Measurements from ENCODE around the gene KMT2E.
A peak's percentile ranks its signal among the peaks of the same experiment; 100 is the strongest.
"Not testable (repeated sequence)": the region's sequence is repeated elsewhere in the genome, so short reads cannot be mapped to it uniquely, and the experiment has no call there.

KMT2E gene, protein sequence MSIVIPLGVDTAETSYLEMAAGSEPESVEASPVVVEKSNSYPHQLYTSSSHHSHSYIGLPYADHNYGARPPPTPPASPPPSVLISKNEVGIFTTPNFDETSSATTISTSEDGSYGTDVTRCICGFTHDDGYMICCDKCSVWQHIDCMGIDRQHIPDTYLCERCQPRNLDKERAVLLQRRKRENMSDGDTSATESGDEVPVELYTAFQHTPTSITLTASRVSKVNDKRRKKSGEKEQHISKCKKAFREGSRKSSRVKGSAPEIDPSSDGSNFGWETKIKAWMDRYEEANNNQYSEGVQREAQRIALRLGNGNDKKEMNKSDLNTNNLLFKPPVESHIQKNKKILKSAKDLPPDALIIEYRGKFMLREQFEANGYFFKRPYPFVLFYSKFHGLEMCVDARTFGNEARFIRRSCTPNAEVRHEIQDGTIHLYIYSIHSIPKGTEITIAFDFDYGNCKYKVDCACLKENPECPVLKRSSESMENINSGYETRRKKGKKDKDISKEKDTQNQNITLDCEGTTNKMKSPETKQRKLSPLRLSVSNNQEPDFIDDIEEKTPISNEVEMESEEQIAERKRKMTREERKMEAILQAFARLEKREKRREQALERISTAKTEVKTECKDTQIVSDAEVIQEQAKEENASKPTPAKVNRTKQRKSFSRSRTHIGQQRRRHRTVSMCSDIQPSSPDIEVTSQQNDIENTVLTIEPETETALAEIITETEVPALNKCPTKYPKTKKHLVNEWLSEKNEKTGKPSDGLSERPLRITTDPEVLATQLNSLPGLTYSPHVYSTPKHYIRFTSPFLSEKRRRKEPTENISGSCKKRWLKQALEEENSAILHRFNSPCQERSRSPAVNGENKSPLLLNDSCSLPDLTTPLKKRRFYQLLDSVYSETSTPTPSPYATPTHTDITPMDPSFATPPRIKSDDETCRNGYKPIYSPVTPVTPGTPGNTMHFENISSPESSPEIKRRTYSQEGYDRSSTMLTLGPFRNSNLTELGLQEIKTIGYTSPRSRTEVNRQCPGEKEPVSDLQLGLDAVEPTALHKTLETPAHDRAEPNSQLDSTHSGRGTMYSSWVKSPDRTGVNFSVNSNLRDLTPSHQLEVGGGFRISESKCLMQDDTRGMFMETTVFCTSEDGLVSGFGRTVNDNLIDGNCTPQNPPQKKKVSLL (N-terminal part only)

DNA sequence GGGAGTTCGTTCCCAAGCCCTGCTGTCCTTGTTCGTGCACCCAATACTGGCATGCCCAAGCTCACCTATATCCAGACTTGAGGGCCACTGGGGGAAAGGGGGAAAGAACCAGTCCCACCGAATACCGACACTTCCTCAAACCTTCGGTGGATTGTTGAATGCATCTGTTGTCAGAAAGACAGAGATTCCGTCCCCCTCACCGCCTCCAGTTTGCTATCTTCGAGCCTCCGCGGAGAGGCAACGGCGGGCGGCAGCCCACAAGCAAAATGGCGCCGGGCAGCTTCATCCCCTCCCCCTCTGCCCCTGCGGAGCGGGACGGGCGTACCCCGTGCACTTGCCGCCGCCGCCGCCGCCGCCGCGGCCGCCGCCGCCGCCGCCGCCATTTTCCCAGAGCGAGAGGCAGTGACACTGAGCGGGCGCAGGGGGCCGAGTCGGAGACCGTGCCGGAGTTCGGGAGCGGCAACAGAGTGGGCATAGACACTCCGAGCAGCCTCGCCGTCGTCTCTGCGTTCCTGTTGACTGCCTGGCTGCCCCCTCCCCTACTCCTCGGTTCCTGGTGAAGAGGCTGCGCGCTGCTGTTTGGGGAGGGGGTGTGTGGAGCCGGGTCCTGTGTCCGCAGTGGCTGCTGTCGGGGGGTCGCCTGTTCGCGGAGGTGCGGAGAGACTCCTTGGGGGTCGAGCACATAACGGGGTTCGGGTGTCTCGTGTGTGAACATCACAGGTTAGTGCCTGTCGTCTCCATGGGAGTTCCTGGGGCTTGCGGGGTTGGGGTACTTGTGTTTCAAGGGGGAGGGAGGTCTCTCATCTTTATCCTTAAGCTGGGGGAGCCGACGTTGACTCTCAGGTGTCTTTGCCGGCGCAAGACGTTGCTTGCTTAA, at the start of gene KMT2E:
KMT2E (plus strand) TSS at position 390 of the 877 bp plus-strand sequence. CDS start 26,748 bp downstream, outside the sequence.
- peak; percentile 76 for DNase-seq

DNA sequence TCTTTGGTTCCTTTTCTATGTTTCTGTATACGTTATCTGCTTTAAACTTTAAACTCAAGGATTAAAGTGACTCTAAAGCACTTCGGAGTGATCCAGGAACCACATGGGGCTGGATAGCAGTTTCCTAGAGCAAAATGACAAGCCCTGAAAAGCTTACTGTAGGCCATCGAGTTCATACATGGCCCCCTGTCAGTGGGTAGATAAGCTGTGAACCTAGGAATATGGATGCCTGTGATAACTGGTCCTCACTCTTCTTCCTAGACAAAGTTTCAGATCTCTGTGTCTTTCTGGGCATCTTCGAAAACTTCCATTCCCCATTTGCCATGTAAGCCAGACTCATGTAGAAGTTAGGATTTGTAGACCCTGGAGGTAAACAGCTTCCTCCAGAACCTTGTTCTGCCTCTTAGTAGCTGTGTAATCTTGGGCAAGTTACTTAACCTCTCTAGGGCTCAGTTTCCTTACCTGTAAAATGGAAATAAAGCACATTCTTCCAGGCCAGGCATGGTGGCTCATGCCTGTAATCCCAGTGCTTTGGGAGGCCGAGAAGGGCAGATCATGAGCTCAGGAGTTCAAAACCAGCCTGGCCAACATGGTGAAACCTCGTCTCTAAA, 49.3 kb upstream of the KMT2E start:
- DNase-seq = no peak

DNA sequence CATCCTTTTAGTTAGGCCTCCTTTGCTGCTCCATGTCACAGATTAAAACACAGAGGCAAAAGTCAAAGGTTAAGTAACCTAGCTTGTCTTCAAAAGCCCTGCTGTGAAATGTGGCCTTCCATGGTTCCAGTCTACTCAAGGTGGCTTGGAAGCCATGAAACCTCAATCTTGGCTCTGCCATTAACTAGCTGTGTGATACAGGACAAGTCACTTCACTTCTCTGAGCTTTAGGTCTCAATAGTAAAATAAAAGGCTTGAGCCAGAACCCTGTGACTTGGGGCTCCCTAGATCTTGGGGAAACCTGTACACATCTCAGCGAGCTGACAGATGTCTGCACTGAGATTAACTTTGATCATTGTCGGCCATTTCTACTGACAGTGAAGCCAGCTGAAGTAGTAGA, 48.0 kb upstream of the KMT2E start:
- DNase-seq = no peak

DNA sequence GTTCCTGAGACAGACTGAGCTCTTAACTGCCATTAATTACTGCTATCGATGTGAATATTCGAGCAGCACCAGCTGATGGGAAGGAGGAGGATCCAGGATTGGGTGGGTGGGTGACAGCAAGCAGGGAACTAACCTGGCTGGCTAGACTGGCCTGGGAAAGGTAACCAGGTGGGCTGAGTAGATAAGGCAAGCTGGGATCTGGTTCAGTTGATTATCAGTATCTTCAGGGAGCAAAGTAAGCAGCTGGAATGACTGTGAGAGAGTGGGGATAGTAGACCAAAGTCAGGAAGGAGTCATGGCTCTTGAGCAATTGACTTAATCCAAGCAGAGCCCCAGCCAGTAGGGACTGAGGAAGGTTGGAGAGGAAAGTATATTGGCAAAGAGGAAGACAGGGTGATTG, 46.9 kb upstream of the KMT2E start:
- DNase-seq = no peak

DNA sequence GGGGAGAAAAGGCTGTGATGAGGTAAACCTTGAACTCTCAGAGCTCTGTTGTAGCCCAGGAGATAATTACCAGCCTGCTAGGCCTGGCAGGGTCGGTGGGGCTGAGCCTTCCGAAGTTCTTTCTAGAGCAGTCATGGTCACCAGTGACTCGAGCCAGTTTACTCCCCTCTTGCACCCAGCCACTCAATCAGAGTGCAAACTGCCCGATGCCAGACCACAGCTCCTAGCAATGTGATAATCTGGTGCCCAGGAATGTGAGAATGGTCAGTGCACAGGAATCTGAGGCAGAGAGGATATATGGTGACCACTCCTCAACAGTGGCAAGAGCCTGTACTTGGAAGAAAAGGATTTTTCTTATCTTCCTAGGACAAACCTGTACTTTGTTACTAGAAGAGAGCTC, 46.4 kb upstream of the KMT2E start:
- DNase-seq = no peak

DNA sequence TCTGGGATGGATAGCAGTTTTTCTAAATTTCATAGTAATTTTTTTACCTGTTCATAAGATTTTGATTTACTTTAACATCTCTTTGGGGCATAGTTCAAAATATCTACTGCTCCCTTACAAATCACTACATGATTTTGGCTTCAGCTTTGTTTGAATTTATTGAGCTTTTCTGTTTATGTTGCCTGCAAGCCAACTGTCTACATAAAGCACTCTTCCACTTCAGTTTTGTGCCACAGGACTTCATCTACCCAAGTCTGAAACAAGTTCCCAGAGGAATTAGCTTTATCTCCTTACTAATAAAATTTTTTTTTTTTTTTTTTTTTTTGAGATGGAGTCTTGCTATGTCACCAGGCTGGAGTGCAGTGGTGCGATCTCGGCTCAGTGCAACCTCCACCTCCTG, 45.4 kb upstream of the KMT2E start:
- no peak for DNase-seq

DNA sequence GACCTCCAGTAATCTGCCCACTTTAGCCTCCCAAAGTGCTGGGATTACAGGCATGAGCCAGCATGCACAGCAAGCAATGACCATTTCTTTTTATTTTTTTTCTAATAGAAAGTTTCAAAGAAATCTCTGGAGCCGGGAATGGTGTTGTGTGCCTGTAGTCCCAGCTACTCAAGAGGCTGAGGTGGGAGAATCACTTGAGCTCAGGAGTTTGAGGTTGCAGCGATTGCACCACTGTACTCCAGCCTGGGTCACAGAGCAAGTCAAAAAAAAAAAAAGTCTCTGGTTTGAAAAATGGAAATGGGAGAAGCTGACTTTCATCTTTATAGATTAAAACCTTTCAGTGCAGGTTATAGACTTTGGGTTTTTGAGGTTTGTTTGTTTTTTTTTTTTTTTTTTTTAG, 44.8 kb upstream of the KMT2E start:
- DNase-seq = no peak

DNA sequence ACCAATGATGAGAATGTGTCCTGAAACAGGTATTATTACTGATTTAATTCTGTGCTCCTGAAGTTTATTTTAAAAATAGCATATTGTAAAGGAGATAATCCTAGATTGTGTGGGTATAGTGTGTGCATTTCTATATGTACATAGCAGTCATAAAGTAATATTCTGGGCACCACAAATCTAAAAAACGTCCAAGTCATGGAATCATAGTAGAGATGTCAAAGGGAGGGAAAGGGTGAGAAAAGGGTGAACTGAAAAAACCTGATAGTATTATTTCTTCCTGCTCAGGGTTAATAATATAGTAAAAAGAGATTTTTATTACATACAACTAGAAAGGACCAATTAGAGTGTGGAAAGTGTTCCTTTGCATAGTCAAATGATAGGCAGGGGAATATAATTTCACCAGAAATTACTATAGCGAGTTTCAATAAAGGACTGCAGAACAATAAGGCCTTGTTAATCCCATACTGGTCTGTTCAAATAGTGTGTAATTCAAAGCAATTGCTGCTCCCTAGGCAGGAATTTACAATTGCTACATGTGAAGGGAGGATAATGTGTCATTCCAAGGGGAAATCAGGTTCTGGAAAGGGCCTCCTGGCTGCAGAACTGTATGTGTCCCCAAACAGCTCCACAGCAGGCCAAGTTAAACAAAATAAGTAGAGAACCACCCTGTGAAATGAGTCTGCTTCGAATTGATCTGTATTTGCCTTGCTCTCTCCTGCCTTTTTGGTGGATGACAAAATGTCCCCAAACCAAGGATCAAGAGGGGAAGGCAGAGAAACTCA, 42.5 kb upstream of the KMT2E start:
- no peak for DNase-seq

DNA sequence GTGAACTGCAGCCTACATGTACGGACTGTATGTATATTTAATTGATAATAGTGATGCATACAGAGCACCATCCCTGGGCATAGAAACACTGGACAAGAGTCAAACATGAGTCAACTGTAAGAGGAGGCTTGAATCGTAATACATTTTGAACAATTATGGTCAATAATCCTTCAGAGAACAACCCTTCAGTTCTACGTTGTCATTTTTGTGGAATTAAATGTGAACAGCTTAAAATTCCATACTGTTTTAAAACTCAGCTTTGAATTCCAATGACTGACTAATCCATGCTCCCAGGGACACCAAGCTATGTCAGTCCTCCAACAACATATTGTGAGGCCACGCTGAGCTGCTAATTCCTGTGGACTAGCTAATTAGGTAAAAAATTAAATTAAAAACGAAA, 41.5 kb upstream of the KMT2E start:
- no peak for DNase-seq

DNA sequence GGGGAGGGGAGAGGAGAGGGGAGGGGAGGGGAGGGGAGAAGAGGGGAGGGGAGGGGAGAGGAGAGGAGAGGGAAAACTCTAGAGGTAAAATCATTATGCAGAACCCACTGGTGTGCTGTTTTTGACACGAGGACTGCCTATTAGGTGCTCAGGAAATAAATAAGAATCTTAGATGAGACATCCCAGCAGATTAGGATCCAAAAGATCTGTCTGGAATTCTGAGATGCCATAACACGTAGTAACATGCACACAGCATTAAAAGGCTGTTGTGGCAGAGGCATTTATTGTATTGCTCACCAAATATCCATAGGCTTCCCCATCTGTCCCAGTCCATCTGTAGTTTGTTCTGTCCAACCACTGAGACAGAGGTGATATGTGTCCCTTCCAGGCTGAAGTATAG, 40.8 kb upstream of the KMT2E start:
- DNase-seq = no peak

DNA sequence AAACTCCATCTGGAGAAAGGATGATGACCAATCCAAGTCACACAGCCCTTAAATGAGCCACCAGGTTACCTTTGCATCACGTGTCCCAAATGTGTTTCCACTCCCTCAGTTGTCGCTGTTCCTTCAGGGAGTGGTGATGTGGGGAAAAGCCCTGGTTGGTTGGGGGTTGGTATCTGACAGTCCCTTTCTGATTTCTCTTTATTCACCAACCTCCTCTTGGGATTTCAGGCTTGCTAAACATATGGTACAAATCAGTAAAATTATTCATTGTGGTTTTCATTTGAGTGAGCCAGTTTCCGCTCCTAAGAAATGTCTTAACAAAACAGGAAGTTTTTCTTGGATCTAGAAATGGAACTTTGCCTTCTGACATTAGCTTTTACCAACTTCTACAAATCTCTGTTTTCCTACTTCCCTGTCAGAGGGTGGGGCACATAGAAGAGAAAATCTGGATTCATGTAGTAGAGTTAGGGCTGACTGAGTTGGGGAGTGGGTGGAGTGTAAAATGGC, 40.0 kb upstream of the KMT2E start:
- no peak for DNase-seq

DNA sequence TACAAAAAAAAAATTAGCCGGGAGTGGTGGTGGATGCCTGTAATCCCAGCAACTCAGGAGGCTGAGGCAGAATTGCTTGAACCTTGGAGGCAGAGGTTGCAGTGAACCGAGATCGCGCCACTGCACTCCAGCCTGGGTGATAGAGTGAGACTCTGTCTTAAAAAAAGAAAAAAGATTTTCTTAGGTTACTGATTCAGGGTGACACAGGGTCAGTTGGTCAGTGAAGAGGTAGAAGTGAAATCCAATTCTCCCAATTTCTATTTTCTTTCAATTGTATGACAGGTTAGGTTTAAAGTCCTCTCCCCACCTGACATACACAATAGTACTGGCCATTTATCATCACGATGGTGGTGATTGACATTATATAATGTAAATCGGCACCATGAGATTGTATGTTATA, 38.5 kb upstream of the KMT2E start:
- DNase-seq = not testable (repeated sequence)

DNA sequence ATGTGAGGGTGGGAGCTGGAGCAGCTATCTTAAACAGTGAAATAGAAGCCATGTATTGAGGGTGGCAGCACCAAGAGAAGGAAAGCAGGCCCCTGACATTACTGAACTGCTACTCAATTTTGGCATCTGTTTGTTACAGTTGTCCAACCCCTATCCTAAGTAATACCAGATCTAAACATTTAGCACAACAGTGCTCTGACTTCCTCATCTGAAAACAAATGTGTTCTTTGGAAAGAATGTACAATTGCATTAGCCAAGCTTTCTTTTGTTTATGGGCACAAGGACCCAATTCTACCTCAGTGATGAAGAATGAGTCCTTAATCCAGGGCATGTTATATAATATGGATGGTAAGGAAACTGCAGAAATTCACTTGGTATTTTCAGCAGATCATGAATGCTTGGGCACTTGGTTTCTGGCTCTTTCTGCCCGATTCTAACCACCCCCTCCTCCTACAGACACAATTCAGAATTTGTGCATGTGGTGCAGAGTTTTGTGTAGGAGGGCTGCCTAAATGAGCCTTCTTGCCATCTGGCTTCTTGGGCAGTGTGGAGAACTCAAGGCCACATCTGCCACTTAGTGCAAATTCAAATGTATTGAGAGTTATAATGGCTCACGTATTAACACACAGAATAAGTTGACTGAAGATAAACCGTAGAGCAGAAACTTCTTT, 36.9 kb upstream of the KMT2E start:
- no peak for DNase-seq

DNA sequence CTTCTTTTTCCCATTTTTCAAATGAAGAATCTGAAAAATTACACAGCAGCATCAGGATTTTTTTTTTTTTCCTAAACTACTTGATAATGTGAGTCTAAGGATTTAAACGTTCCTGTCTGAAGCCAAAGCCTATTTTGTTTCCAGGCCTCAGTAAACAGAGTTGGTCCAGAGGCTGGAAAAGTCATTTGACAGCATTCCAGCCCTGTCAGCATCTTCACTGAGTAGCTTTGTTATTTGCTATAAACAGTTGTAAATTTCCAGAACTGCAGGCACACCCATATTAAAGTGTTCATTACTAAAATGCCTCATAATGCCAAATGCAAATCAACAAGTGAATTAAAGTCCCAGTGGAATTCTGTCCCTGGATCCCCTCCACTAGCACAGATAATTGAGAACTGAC, 35.5 kb upstream of the KMT2E start:
- DNase-seq = no peak

DNA sequence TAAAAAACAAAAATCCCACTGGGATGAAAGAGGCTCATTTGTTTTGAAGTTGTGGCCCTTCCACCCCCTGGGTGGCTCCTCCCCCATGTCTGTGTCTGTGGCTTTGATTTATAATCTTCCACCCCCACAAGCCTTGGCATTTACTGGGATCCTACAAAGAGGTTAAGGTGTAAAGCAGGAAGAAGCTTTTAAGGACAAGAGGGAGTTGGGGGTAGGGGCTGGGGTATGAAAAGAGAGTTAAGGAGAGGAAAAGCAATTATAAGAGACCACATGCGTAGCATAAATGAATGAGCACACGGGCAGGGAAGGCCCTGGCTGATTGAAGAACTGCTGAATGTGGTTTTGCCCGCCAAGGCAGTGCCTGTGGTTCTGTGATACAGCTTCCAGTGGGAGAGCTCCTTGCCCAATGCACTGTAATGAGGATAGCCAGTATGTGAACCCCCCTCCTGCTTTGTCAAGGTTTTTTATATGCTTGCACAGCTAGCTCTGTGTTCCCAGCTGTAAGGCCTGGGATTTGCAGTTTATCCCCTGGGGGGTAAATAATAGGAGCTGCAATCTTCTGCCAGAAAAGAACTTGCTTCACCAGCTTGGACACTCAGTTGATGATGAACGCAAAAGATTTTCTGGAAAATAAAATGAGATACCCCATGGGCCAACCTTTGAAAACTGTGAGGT, 34.7 kb upstream of the KMT2E start:
- DNase-seq = no peak

DNA sequence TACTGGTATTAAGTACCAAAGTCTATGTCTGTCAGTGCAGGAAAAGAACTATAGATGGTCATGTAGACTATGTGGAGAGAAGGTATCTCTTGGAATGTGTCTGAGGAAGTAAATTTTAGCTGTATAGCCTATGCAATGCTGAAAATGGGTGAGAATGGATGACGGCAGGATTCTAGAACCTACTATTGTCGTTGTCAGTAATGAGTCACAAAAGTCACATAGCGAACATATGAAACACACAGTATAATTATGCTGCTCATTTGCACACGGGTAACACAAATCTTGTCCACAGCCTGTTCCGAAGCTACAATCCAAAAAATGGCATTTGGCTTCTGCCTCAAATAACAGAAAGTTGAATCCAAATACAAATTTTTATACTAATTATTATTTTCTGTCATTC, 33.6 kb upstream of the KMT2E start:
- no peak for DNase-seq

DNA sequence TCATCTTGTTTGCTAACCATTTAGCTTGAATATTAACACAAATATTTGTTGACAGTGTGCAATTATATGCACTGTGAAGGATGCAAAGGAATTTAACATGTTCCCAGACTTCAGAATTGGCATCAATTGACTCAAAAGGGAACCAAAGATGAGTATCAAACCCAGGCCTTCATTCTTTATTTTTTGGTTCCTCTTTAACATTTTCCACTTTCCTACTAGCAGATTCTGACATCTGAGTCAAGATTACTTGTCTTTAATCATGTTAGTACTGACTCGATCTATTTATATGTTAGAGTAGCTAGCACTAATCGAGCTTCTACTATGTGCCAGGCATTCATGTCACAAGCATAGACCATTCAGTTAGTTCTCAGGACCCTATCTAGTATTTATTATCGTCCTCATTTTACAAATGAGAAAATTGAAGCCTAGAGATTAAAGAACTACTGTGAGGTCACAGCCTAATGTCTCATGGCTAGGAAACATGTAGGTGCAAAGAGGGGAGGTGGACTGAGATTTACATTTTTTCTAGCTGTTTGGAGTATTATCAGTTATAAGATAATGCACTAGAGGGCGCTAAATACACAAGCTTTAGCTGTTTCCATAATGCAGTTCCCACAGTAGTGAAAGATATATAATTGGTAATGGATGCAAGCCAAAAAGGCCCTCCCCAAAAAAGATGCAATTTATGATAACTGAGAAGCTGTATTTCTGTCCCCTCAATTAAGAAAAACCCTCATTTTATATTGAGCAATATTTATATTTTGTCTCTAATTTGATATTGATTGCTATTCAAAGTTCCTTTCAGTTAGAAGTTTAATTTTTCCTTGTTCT, 32.9 kb upstream of the KMT2E start:
- peak; percentile 38 for DNase-seq

DNA sequence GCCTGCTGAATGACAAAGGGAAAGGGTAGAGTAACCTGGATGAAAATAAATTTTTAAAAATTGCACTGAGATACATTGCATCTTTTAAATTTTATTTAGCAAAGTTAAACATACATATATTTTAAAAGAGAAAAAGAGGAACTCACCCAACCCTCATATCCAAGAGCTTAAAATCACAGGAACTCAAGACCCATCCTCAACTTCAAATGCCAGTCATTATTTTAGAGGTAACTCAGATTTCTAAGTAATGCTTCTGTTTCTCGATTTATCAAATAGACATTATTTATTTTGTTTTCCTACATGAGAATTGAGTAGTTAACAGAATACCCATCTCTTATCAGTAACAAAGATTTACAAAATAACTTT, 32.4 kb upstream of the KMT2E start:
- no peak for DNase-seq
